Measurements from ENCODE around the gene NCAM1. TPM values are rescaled to one million over a fixed set of nuclear protein-coding genes. Genes with fewer than 3 reads are reported as not detected.

Gene NCAM1
- total RNA-seq, 1 donor from 2014 or later = 472 TPM

DNA sequence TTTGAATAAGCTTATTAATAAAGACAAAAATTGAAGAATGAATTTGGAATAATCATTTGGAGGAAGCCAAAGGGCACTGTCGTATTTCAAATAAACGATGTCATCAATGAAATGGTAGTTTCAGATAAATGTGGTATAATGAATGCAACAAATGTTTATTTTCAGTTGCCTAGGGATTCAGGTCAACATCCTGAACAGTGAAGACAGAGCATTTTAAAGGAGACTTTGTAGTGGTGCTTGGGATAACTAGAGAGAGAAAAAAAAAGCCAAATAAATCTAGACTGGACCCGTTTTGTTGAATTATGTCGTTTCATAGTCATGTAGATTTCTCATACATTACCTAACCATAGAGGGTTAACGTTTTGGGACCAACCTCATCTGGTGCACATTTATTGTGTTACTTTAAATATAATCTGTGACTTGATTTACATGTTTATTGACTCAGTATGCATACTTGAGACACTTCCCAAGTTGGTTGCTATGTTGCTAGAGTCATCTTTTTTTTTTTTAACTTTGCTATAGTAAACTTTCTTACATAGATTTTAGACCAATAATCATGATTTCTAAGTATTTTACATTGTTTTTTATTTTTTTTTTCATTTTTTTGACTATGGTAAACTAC, 111.1 kb downstream of the NCAM1 start:
- DNase-seq (ENCODE audit: low spot score) = no peak
- intact Hi-C loops (cut with DNase I) = no loop called here

GRCh38 chr11:113073290-113073953, 112.2 kb downstream of the NCAM1 start:
- intact Hi-C loops (cut with DNase I) = no loop called here
- no peak for DNase-seq (ENCODE audit: low spot score)

GRCh38 chr11:113075586-113076095, 114.4 kb downstream of the NCAM1 start:
- intact Hi-C loops (cut with DNase I) = no loop called here
- no peak for DNase-seq (ENCODE audit: low spot score)

DNA sequence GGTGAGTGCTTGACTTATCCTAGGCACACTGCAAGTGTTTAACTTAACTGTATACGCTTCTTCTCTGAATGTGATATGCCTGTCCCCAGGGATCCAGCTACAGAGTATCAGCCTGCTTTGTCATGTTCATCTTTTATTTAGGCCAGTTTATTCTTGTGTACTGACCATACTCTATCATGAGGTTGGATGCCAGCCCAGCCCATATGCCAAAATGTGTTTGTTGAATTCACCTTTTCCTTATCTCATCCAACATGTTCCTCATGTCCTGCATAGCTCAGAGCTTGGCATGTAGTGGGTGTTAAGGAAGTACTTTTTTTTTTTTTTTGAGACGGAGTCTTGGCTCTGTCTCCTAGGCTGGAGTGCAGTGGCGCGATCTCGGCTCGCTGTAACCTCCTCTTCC, 116.2 kb downstream of the NCAM1 start:
- no peak for DNase-seq (ENCODE audit: low spot score)

GRCh38 chr11:113082341-113082955, 121.2 kb downstream of the NCAM1 start:
- intact Hi-C loops (cut with DNase I) = no loop called here
- DNase-seq (ENCODE audit: low spot score) = no peak

More for the DNA sequence above, 116.2 kb downstream of the NCAM1 start:
- intact Hi-C loops (cut with DNase I) = no loop called here

DNA sequence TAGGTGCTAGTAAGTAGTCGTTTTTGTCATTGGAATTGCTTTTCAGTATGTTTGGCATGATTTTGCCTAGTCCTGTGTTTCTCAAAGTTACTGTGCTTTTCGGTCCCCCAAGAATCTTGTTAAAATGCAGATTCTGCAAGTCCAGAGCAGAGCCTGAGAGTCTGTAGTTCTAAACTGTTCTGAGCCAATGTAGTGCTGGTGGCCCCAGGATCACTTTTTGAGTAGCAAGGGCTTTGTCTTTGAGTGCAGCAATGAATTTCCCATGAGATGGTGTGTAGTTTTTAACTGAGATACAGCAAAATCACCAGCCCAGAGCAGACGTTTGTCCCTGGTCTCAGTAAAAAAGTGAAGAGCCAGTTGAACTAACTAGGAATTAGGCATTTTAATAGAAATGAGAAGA, 122.4 kb downstream of the NCAM1 start:
- no peak for DNase-seq (ENCODE audit: low spot score)
- intact Hi-C loops (cut with DNase I) = no loop called here

GRCh38 chr11:113084297-113084696, 123.1 kb downstream of the NCAM1 start:
- intact Hi-C loops (cut with DNase I) = no loop called here
- no peak for DNase-seq (ENCODE audit: low spot score)

DNA sequence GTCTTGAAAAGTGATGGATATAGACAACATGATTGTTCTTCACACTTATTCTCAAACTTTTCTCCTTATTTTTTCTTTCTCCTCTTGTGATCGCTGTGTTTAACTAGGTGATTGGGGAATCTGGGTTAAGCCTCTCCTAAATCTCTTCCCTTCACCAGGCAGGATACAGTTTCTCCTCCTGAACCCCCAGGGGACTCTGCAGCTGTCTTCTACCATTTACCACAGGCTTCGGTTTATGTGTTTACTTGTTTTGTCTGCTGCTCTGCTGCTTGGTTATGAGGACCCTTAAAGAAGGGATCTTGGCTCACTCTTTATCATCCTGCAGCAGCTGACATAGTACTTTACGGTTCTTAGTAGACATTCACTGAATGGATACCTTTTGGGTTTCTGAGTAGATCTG, 124.2 kb downstream of the NCAM1 start:
- no peak for DNase-seq (ENCODE audit: low spot score)
- intact Hi-C loops (cut with DNase I) = no loop called here

- no peak for DNase-seq (ENCODE audit: low spot score)
- intact Hi-C loops (cut with DNase I) = no loop called here
Observed at GRCh38 chr11:113087706-113088105, 126.5 kb downstream of the NCAM1 start.

GRCh38 chr11:113090716-113091480, 129.7 kb downstream of the NCAM1 start:
- intact Hi-C loops (cut with DNase I) = no loop called here

GRCh38 chr11:113091481-113091780, 130.2 kb downstream of the NCAM1 start:
- DNase-seq (ENCODE audit: low spot score) = no peak
- intact Hi-C loops (cut with DNase I) = no loop called here

More at GRCh38 chr11:113090716-113091480, 129.7 kb downstream of the NCAM1 start:
- no peak for DNase-seq (ENCODE audit: low spot score)

GRCh38 chr11:113096648-113097047, 135.4 kb downstream of the NCAM1 start:
- intact Hi-C loops (cut with DNase I) = no loop called here
- DNase-seq (ENCODE audit: low spot score) = no peak

DNA sequence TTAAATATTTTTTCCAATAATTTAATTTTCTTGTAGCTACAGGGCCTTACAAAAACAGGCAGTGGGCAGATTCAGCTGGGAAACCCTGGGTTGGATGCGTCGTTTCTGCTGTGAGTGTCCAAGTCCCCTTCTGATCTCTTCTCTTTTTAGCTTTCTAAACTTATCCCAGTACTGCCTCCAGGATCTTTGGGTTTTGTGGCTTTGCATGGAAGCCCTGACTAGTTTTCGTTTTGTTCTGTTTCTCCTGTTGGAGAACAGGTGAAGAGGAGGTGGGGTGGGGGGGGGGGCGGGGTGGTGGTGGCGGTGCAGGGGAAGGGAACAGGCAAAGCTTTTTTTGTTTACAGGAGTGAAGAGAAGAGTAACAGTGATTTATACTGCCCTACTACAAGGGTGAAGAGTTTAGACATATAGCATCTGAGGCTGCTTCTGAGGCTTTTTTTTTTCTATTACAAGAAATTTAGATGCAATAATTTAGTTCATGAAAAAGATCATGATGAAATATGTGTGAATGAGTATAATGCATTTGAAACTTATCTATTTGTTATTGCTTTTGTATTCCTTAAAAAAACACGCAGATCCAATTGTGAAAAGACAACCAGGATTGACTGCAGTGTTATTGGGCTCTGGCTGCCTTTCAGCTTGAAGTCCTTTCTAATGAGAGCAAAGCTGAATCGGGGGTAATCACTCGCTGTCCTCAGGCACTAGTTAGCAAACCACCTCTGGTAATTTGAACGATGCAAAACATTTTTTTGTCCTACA, 142.9 kb downstream of the NCAM1 start:
- intact Hi-C loops (cut with DNase I) = no loop called here
- no peak for DNase-seq (ENCODE audit: low spot score)

DNA sequence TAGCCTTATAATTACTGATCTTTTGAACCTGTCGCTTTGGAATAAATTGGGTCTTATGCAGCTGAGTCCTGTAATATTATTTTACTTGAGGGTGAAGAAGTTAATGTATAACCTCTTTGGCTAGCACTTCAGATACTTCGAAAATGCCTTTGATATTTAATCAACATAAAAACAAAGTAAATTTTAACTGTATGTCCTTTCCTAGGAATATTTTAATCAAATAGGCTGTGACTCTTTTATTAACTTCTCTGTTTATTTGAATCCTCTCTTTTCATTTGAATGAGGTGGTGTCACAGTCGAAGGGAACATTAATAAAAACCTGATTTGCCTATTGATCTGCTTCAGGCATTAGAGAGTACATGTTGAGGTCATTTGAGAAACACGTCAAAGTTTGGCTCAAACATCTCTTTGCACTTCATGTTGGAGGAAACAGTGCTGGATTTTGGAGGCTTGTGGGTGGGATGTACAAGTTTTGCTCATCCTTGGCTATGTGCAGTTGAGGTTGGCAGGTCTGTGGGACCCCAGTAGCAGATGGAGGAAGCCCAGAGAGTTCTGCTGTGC, 143.6 kb downstream of the NCAM1 start:
- DNase-seq (ENCODE audit: low spot score) = no peak
- intact Hi-C loops (cut with DNase I) = no loop called here

DNA sequence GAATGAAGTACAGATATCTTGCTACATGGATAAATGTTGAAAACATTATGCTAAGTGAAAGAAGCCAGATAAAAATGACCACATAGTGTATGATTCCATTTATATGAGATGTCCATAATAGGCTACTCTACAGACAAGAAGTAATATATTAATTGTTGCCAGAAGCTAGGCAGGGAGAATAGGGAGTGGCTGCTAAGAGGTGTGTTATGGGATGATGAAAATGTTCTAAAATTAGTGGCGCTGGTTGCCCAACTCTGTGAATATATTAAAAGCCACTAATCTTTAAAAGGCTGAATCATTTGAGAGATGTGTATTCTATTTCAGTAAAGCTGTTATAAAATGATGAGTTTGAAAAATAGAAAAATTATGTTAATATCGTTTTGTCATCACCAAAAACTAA, 144.4 kb downstream of the NCAM1 start:
- intact Hi-C loops (cut with DNase I) = no loop called here
- no peak for DNase-seq (ENCODE audit: low spot score)

GRCh38 chr11:113106507-113106906, 145.3 kb downstream of the NCAM1 start:
- DNase-seq (ENCODE audit: low spot score) = no peak
- intact Hi-C loops (cut with DNase I) = no loop called here

DNA sequence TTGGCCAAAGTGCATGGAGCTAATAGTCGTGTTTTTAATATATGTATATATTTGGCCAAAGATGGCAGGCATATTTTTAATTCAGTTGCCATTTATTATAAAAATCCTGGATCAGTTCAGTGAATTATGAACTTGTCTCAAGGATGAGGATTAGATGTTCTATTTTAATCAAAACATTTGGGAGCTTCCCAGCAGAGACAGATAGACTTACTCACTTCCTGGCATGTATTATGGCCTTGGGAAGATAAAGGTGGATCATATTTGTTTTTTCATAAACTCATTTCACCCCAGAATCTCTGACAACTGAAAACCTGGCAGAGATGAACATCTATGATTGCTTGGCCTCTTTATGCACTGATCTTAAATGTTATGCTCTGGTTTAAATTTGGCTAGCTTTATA, 148.8 kb downstream of the NCAM1 start:
- DNase-seq (ENCODE audit: low spot score) = no peak
- intact Hi-C loops (cut with DNase I) = loop anchor here (10.0 kb wide), 3 partner anchors 275 to 815 kb away; no protein-coding TSS in a partner anchor

DNA sequence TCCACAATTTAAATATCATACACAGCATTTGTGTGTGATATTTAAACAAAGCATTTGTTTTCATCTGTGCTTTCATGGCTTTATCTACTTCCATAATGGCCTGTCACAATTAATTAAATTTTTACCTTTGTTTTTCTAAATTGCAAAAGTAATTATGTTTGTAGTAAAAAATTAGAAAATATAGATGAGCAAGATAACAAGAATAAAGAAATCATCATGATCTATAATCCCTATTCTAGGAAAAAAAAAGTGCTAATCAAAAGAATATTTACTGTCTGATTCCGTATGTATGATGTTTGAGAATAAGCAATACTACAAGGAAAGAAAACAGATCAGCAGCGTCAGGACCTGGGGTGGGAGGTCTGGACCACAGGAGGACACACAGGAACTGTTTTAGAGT, 149.9 kb downstream of the NCAM1 start:
- DNase-seq (ENCODE audit: low spot score) = no peak
- intact Hi-C loops (cut with DNase I) = loop anchor here (10.0 kb wide), 3 partner anchors 276 to 816 kb away; no protein-coding TSS in a partner anchor

DNA sequence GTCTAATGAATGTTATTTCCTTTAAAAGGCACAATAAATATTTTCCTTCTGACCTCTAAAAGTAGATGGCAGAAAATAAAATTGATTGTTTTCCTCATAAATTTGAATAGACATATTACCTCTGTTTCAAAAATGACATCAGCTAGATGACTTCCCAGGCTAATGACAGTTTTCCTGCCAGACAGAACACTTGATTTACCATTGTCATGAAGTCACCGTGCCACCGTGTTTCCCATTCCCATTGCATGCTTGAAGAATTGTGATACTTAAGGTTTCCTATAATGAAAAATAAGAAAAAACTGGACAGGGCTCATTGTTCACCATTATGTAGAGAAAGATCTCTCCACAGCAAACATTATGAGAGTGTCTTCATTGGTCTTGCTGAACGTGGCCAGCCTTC, 151.1 kb downstream of the NCAM1 start:
- no peak for DNase-seq (ENCODE audit: low spot score)
- intact Hi-C loops (cut with DNase I) = loop anchor here (10.0 kb wide), 3 partner anchors 278 to 818 kb away; no protein-coding TSS in a partner anchor
